ENCODE results near the gene FOXD4L1. TPM values are rescaled to one million over a fixed set of nuclear protein-coding genes. Genes with fewer than 3 reads are reported as not detected.
A peak's percentile ranks its signal among the peaks of the same experiment; 100 is the strongest.
"Not testable (repeated sequence)": the region's sequence is repeated elsewhere in the genome, so short reads cannot be mapped to it uniquely, and the experiment has no call there.

Gene FOXD4L1
- total RNA-seq, 1 experiment from 2014 or later: not detected

DNA sequence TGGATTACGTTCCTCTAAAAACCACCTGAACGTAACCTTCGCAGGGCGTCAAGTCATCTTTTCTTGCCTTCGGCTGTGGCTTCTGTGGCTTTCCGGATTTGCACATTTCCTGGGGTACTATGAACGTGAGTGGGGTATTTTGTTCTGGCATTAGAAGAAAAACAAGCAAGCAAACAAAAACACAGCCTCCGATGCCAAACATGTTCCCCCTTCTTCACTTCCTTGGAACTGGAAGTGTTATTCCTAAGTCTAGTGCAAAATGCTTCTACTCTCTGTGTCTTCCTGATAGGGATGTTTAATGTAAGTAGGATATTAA is 2.2 kb downstream of the FOXD4L1 start:
- not testable (repeated sequence) for H3K79me2 ChIP-seq (ENCODE audit: insufficient read depth, low read length); H2AFZ ChIP-seq (ENCODE audit: low read length); H2BK12ac ChIP-seq (ENCODE audit: insufficient read length, low read depth, low read length); H3K56ac ChIP-seq (ENCODE audit: insufficient read length, low read depth, low read length); H3K4me2 ChIP-seq (ENCODE audit: insufficient read depth, insufficient read length, low read length); H3K23me2 ChIP-seq (ENCODE audit: insufficient read length, low read depth, low read length, poor library complexity, severe bottlenecking); H4K5ac ChIP-seq (ENCODE audit: insufficient read length, low read depth, low read length); H3K79me1 ChIP-seq (ENCODE audit: insufficient read depth, low read depth, low read length, poor library complexity, severe bottlenecking); H2BK5ac ChIP-seq (ENCODE audit: insufficient read length, low read length); H2BK15ac ChIP-seq (ENCODE audit: low read depth, low read length); H2AK5ac ChIP-seq (ENCODE audit: insufficient read length, low read length); H3K14ac ChIP-seq (ENCODE audit: insufficient read depth, low read length); H3K4ac ChIP-seq (ENCODE audit: low read depth, low read length); H2BK20ac ChIP-seq (ENCODE audit: low read depth, low read length, poor library complexity, severe bottlenecking); H3K18ac ChIP-seq (ENCODE audit: insufficient read length, low read depth, low read length); H4K20me1 ChIP-seq (ENCODE audit: control insufficient read depth, insufficient read depth, insufficient read length); H3K27ac ChIP-seq (ENCODE audit: insufficient read length, low read depth, low read length); H3T11ph ChIP-seq (ENCODE audit: low read length); H3K36me3 Mint-ChIP-seq (ENCODE audit: insufficient read depth in 1 of 3, low read depth in 3 of 3); DNase-seq; H3K9me3 Mint-ChIP-seq; H3K9me3 ChIP-seq (ENCODE audit: control insufficient read depth, low read depth, low read length); H3K4me1 ChIP-seq (ENCODE audit: insufficient read depth, low read length); H4K8ac ChIP-seq (replicated peaks; ENCODE audit: insufficient read length, low read depth, low read length); H4K91ac ChIP-seq (ENCODE audit: insufficient read length, low read depth, low read length); H3K27ac Mint-ChIP-seq; H3K9ac ChIP-seq (ENCODE audit: extremely low read depth, insufficient read length, low read length); H3K23ac ChIP-seq (ENCODE audit: insufficient read length, low read depth, low read length); H2BK120ac ChIP-seq (ENCODE audit: low read depth, low read length, poor library complexity, severe bottlenecking)
- Mint-ChIP-seq H3K4me1 (peaks cover 0 to 11% of the 10 kb centered on the region in 2 experiments; a peak in 2 of 4 replicates), H3K27me3 (ENCODE audit: low read depth) (peaks cover 80% of the 10 kb centered on the region), H3K4me3 (peak overlapping the region in 1 of 2 experiments; percentile 54; a peak in 2 of 5 replicates)
- H3K27me3 ChIP-seq (ENCODE audit: insufficient read depth, low read length): peaks cover 19% of the 10 kb centered on the region; the same call in 1 of the 2 replicates
- WGBS (ENCODE audit: extremely low coverage, insufficient read length, low lambda C conversion rate): no CpG with 5 or more reads among the region's 8 CpGs

DNA sequence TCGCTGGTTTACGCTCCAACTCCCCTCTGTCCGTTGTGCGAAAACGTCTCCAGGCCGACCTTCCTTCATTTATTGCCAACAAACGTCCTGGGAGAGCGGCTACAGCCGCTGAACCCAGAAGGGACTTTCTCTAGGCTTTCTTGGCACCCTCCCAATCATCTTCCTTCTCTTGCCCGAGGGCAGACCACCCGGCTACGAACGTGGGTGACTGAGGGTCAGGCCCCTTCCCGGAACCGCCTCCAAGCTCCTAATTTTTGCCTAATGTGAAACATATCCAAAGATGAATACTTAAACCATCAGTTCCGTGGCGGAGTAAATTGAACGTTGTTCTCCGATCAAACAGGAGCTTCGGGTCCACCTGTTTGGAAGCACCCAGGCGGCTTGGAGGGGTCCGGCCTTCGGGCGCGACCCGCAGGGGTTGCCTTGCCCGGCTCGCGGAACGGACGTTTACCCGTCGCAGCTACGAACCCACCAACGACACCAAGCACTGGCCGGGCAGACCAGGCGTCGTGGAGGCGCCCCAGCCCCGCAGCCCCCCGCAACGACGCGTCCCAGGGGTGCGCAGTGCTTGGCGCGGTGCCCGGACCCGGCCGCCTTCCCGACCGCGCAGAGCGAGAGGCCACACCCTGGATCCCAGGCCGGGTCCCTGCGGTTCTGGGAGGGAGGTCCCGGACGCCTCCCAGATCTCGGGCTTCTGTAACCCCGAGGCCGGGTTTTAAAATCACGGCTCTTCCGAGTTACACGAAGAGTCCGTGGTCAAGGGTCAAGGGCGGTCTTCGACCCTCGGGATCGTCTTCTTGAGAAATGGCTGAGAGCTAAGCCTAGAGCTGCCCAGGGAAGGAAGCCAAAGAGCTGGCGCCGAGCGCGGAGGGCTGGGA is 4.0 kb downstream of the FOXD4L1 start:
- Histone ChIP-seq H3K27me3 (ENCODE audit: insufficient read depth, low read length) (peaks cover 19% of the 10 kb centered on the region; the same call in 1 of the 2 replicates), H3K4me2 (ENCODE audit: insufficient read depth, insufficient read length, low read length) (peak overlapping the region; percentile 25)
- not testable (repeated sequence) for H2BK5ac ChIP-seq (ENCODE audit: insufficient read length, low read length); H4K20me1 ChIP-seq (ENCODE audit: control insufficient read depth, insufficient read depth, insufficient read length); H2AFZ ChIP-seq (ENCODE audit: low read length); H3K27ac Mint-ChIP-seq; H3K4me1 ChIP-seq (ENCODE audit: insufficient read depth, low read length); H3K4ac ChIP-seq (ENCODE audit: low read depth, low read length); H2BK20ac ChIP-seq (ENCODE audit: low read depth, low read length, poor library complexity, severe bottlenecking); H3K36me3 Mint-ChIP-seq (ENCODE audit: insufficient read depth in 1 of 3, low read depth in 3 of 3); H3K56ac ChIP-seq (ENCODE audit: insufficient read length, low read depth, low read length); H4K8ac ChIP-seq (replicated peaks; ENCODE audit: insufficient read length, low read depth, low read length); DNase-seq; H2BK12ac ChIP-seq (ENCODE audit: insufficient read length, low read depth, low read length); H3K79me2 ChIP-seq (ENCODE audit: insufficient read depth, low read length); H3K18ac ChIP-seq (ENCODE audit: insufficient read length, low read depth, low read length); H4K5ac ChIP-seq (ENCODE audit: insufficient read length, low read depth, low read length); H3K14ac ChIP-seq (ENCODE audit: insufficient read depth, low read length); H3K23ac ChIP-seq (ENCODE audit: insufficient read length, low read depth, low read length); H2BK15ac ChIP-seq (ENCODE audit: low read depth, low read length); H3K23me2 ChIP-seq (ENCODE audit: insufficient read length, low read depth, low read length, poor library complexity, severe bottlenecking); H3K9ac ChIP-seq (ENCODE audit: extremely low read depth, insufficient read length, low read length); H3K9me3 ChIP-seq (ENCODE audit: control insufficient read depth, low read depth, low read length); H3K27ac ChIP-seq (ENCODE audit: insufficient read length, low read depth, low read length); H3T11ph ChIP-seq (ENCODE audit: low read length); H2AK5ac ChIP-seq (ENCODE audit: insufficient read length, low read length); H3K9me3 Mint-ChIP-seq; H4K91ac ChIP-seq (ENCODE audit: insufficient read length, low read depth, low read length); H3K79me1 ChIP-seq (ENCODE audit: insufficient read depth, low read depth, low read length, poor library complexity, severe bottlenecking); H3K4me1 Mint-ChIP-seq; H2BK120ac ChIP-seq (ENCODE audit: low read depth, low read length, poor library complexity, severe bottlenecking)
- no CpG with 5 or more reads among the region's 73 CpGs for WGBS (ENCODE audit: extremely low coverage, insufficient read length, low lambda C conversion rate)
- Mint-ChIP-seq H3K27me3 (ENCODE audit: low read depth) (peaks cover 83% of the 10 kb centered on the region), H3K4me3 (peak overlapping the region; percentile 48 to 70; a peak in 4 of 5 replicates)

All from H9 (cell line).